ENCODE results near the gene RASA3. TPM values are rescaled to one million over a fixed set of nuclear protein-coding genes. Genes with fewer than 3 reads are reported as not detected.

The RASA3 gene
- total RNA-seq, 1 donor from 2014 or later: 14.6 TPM

- H3K27ac Mint-ChIP-seq: peak within 1 kb of the TSS; percentile 53
- no peaks in the 10 kb centered on the region for H3K36me3 Mint-ChIP-seq
Measured at GRCh38 chr13:113973218-113974164, 158.9 kb downstream of the RASA3 start, which contains the start of gene C13orf46. Gene C13orf46, minus strand, starts transcription at chr13:113974076. Its CDS starts 79 bp downstream, at chr13:113973997.

GRCh38 chr13:113972451-113973217 lies 159.8 kb downstream of the RASA3 start:
- no peak overlapping the region for H3K27ac Mint-ChIP-seq
- peaks cover 11% of the 10 kb centered on the region for H3K4me1 Mint-ChIP-seq
- no peaks in the 10 kb centered on the region for H3K36me3 Mint-ChIP-seq
- H3K4me3 Mint-ChIP-seq: no peak overlapping the region
- no peak for TF ChIP-seq CTCF (IDR thresholded peaks at IDR 0.05; ENCODE audit: unreplicated experiment)
- DNase-seq (ENCODE audit: low spot score in 2 of 2, unreplicated experiment in 2 of 2): peak in 1 of 2 experiments; percentile 19
- H3K27me3 Mint-ChIP-seq (ENCODE audit: low read depth): no peaks in the 10 kb centered on the region
- H3K9me3 Mint-ChIP-seq: no peaks in the 10 kb centered on the region

More at GRCh38 chr13:113973218-113974164, 158.9 kb downstream of the RASA3 start, which contains the start of gene C13orf46:
- peak in 1 of 2 experiments; percentile 17 for DNase-seq (ENCODE audit: low spot score in 2 of 2, unreplicated experiment in 2 of 2)
- Mint-ChIP-seq H3K4me3 (no peak within 1 kb of the TSS), H3K9me3 (no peaks in the 10 kb centered on the region), H3K4me1 (peaks cover 14% of the 10 kb centered on the region), H3K27me3 (ENCODE audit: low read depth) (no peaks in the 10 kb centered on the region)
- no peak for TF ChIP-seq CTCF (IDR thresholded peaks at IDR 0.05; ENCODE audit: unreplicated experiment)

- peak in 1 of 2 experiments; percentile 15 for DNase-seq (ENCODE audit: low spot score in 2 of 2, unreplicated experiment in 2 of 2)
Measured at GRCh38 chr13:113971471-113972231, 160.8 kb downstream of the RASA3 start.

GRCh38 chr13:113970810-113971470 lies 161.5 kb downstream of the RASA3 start:
- Mint-ChIP-seq H3K4me3 (no peak overlapping the region), H3K36me3 (no peaks in the 10 kb centered on the region), H3K9me3 (no peaks in the 10 kb centered on the region), H3K4me1 (peaks cover 3% of the 10 kb centered on the region), H3K27me3 (ENCODE audit: low read depth) (no peaks in the 10 kb centered on the region), H3K27ac (no peak overlapping the region)
- TF ChIP-seq CTCF (IDR thresholded peaks at IDR 0.05; ENCODE audit: unreplicated experiment): no peak
- DNase-seq (ENCODE audit: low spot score in 2 of 2, unreplicated experiment in 2 of 2): peak in 1 of 2 experiments; percentile 11

More at GRCh38 chr13:113971471-113972231, 160.8 kb downstream of the RASA3 start:
- Mint-ChIP-seq H3K9me3 (no peaks in the 10 kb centered on the region), H3K36me3 (no peaks in the 10 kb centered on the region), H3K4me3 (no peak overlapping the region), H3K27me3 (ENCODE audit: low read depth) (no peaks in the 10 kb centered on the region), H3K27ac (no peak overlapping the region), H3K4me1 (peaks cover 4% of the 10 kb centered on the region)
- no peak for TF ChIP-seq CTCF (IDR thresholded peaks at IDR 0.05; ENCODE audit: unreplicated experiment)
